HS-5 (cell line): ENCODE results near the gene TMCC1.
"Not testable (repeated sequence)": the region's sequence is repeated elsewhere in the genome, so short reads cannot be mapped to it uniquely, and the experiment has no call there.

Experiments used
- DNase-seq: peaks from one replicate; pipeline ENCODE4 v3.0.0-alpha.2; 2012; ENCODE audit warnings: low read depth

Gene TMCC1

GRCh38 chr3:129722527-129722926 lies 171.0 kb downstream of the TMCC1 start:
- DNase-seq, result no peak

- no peak for DNase-seq
Measured at GRCh38 chr3:129718201-129718600, 175.3 kb downstream of the TMCC1 start.

GRCh38 chr3:129715854-129716253 lies 177.7 kb downstream of the TMCC1 start:
- DNase-seq, result no peak

GRCh38 chr3:129708328-129708861 lies 185.1 kb downstream of the TMCC1 start:
- no peak for DNase-seq

- no peak for DNase-seq
Measured at GRCh38 chr3:129705274-129705673, 188.2 kb downstream of the TMCC1 start.

GRCh38 chr3:129703913-129704312 lies 189.6 kb downstream of the TMCC1 start:
- DNase-seq, result no peak

GRCh38 chr3:129702934-129703712 lies 190.4 kb downstream of the TMCC1 start:
- DNase-seq, result no peak

GRCh38 chr3:129701161-129701560 lies 192.3 kb downstream of the TMCC1 start:
- no peak for DNase-seq

- no peak for DNase-seq
Measured at GRCh38 chr3:129699612-129700011, 193.9 kb downstream of the TMCC1 start.

- no peak for DNase-seq
Measured at GRCh38 chr3:129699199-129699598, 194.3 kb downstream of the TMCC1 start.

- DNase-seq, result no peak
Measured at GRCh38 chr3:129697229-129697969, 196.1 kb downstream of the TMCC1 start.

- not testable (repeated sequence) for DNase-seq
Measured at GRCh38 chr3:129696430-129696829, 197.1 kb downstream of the TMCC1 start.

GRCh38 chr3:129695230-129695629 lies 198.3 kb downstream of the TMCC1 start:
- no peak for DNase-seq

GRCh38 chr3:129694228-129694627 lies 199.3 kb downstream of the TMCC1 start:
- DNase-seq, result no peak

GRCh38 chr3:129692743-129693142 lies 200.8 kb downstream of the TMCC1 start:
- no peak for DNase-seq

- DNase-seq, result no peak
Measured at GRCh38 chr3:129690963-129691362, 202.5 kb downstream of the TMCC1 start.

GRCh38 chr3:129690406-129690805 lies 203.1 kb downstream of the TMCC1 start:
- DNase-seq, result peak; percentile 39

GRCh38 chr3:129689036-129689435 lies 204.5 kb downstream of the TMCC1 start:
- no peak for DNase-seq

- DNase-seq, result no peak
Measured at GRCh38 chr3:129688271-129688895, 205.1 kb downstream of the TMCC1 start.

- no peak for DNase-seq
Measured at GRCh38 chr3:129687586-129688125, 205.9 kb downstream of the TMCC1 start.

GRCh38 chr3:129686941-129687340 lies 206.6 kb downstream of the TMCC1 start:
- no peak for DNase-seq

GRCh38 chr3:129684270-129684669 lies 209.2 kb downstream of the TMCC1 start:
- DNase-seq, result no peak
